GM20431 (cell line): Measurements from ENCODE around the gene TRABD.
"Not testable (repeated sequence)": the region's sequence is repeated elsewhere in the genome, so short reads cannot be mapped to it uniquely, and the experiment has no call there.

Source experiments
- in situ Hi-C: fragments of 300-500 bp; cut with MseI, MboI; formaldehyde crosslinking; loops from one replicate; pipeline ENCODE4 v1.15.0; 2020; ENCODE audit warnings: low sequenced_read_pairs; ENCODE audit not compliant: unreplicated experiment

TRABD gene, protein sequence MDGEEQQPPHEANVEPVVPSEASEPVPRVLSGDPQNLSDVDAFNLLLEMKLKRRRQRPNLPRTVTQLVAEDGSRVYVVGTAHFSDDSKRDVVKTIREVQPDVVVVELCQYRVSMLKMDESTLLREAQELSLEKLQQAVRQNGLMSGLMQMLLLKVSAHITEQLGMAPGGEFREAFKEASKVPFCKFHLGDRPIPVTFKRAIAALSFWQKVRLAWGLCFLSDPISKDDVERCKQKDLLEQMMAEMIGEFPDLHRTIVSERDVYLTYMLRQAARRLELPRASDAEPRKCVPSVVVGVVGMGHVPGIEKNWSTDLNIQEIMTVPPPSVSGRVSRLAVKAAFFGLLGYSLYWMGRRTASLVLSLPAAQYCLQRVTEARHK

GRCh38 chr22:50185375-50186087, at the start of gene TRABD:
Gene TRABD, plus strand, starts transcription at chr22:50185913. Its CDS starts 7,148 bp downstream, at chr22:50193061.
- in situ Hi-C loops = no loop called here

DNA sequence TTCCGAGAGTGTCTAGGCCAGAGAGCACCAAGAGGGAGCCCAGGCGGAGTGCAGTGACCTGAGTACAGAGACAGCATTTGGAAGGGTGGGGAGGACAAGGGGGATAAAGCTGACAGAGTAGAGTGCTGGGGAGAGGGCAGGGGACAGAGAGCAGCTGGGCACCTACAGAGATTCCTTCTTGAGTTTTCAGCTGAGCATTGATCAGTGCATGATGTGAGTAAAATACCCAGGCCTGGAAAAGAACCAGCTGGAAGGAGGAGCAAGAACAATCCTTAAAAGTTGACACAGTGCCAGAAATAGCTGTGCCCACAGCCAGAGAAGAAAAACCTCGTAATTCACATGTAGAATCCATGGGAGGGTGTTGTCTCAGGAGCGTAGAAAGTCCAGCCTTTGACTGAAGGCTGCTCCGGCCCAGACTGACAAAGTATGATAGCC, 49.1 kb upstream of the TRABD start:
- in situ Hi-C loops = no loop called here

DNA sequence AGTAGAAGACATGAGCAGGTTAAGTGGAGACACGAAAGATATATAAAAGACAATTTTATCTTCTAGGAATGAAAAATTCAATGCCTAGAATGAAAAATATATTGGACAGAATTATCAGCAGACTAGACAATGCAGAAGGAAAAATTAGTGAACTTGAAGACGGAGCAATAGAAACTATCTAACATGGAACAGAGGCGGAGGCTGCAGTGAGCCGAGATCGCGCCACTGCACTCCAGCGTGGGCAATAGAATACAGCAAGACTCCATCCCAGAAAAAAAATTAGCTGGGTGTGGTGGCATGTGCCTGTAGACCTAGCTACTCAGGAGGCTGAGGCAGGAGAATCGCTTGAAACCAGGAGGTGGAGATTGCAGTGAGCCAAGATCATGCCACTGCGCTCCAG, 48.4 kb upstream of the TRABD start:
- in situ Hi-C loops = not testable (repeated sequence)

DNA sequence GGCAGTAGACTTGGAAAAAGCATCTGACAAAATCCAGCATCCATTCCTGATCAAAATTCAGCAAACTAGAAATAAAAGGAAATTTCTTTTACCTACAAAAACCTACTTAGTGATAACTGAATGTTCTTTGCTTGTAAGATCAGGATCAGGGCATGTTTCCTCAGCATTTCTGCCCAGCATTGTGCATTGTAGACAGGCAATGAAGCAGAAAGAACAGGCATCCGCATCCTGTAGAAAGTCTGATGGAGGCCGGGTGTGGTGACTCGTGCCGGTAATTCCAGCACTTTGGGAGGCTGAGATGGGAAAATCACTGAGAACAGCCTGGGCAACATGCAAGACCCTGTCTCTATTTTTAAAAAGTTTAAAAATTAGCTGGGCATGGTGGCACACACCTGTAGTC, 47.7 kb upstream of the TRABD start:
- in situ Hi-C loops = no loop called here

- in situ Hi-C loops = no loop called here
These were observed 46.7 kb upstream of the TRABD start for GRCh38 chr22:50138988-50139387.

DNA sequence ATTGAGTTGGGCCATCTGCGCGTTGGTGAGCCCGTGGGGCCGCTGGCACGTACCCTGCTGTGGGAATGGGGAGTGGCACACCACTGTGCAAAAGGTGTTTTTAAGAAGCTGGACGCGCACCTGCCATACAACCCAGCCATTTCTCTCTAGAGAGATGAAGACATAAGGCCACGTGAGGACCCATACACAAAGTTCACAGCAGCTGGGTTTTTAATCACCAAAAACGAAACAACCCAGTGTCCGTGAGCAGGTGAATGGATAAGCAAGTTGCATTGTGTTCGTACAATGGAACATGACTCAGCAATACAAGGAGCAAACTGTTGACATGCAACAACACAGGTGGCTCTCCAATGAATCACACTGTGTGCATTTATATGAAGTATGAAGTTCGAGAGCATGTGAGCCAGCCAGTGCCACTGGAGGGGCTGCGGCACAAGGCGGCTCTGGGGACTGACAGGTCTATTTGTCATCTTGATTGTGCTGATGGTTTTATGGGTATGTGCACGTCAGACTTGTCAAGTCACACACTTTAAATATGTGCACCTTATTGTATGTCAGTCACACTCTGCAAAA, 45.8 kb upstream of the TRABD start:
- in situ Hi-C loops = no loop called here

- in situ Hi-C loops = no loop called here
These were observed 45.1 kb upstream of the TRABD start for GRCh38 chr22:50140615-50141014.

GRCh38 chr22:50141462-50141861, 44.3 kb upstream of the TRABD start:
- in situ Hi-C loops = no loop called here

DNA sequence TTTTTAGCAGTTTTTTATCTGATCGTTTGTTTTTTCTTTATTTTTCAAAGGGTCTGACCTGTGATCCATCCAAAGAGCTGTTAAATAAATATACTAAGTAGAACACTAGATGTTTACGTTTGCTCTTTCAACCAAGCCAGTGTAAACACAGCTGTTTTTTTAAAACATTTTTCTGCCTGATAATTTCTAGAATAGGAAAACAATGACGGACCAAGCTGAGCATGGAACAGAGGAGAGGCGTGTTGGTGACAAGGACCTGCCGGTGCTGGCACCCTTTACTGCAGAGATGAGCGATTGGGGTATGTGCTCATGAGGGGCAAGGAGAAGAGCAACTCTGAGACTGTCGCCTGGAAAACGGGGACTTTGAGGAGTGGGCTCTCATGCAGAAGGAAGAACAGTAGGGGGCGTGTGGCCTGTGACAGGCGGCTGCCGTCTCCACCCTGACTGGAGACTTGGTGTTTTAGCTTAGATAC, 43.8 kb upstream of the TRABD start:
- in situ Hi-C loops = no loop called here

DNA sequence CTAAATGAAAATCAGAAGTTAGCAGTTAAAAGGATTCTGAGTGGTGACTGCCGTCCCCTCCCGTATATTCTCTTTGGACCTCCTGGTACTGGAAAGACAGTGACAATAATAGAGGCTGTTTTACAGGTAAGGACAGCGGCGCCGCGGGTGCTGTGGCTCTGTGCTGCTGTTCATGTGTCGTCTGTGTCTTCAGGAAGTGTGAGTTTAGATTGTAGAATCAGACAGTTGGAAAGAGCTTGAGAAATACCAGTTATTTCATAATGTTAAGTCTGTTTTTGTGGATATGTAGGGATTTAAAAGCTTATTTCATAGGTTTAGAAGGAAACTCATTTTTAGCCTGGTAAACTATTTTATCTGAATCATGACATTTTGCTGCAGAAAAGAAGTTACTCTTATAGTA, 42.6 kb upstream of the TRABD start:
- in situ Hi-C loops = no loop called here

- in situ Hi-C loops = no loop called here
These were observed 41.6 kb upstream of the TRABD start for GRCh38 chr22:50144005-50144614.

GRCh38 chr22:50145721-50146438, 39.8 kb upstream of the TRABD start:
- in situ Hi-C loops = no loop called here

DNA sequence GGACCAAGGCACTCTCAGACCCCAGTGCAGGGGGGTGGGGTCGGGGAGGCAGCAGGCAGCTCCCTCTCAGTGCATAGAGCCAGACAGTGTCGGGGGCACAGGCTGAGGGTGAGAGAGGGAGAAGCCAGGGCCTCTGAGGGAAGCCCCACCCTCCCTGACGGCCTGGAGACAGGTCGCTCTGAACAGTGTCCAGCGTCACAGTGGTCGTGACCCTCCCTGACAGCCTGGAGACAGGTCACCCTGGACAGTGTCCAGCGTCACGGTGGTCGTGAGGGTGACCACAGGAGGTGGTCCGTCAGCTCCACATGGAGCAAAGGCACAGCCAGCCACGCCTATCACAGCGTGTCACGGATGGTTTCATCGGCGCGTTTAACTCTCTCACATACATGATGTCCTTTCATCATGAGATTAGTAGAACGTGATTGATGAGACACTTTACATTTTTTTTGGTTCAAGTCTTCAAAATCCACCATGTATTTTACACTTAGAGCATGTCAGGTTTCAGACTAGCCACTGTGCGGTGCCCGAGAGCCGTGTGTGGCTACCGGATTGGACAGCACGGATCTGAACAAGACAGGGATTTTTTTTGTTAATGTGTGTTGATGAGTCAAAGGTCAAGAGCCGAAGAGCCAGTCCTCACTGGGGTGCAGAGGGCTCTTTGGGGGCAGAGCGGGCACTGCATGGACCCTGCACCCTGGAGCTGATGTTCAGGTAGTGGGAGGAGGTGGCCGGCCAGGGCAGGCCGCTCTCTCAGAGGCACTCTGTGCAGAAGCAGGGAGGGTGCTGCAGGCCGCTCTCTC, 39.1 kb upstream of the TRABD start:
- in situ Hi-C loops = no loop called here

GRCh38 chr22:50147258-50148165, 38.2 kb upstream of the TRABD start:
- in situ Hi-C loops = not testable (repeated sequence)

- in situ Hi-C loops = no loop called here
These were observed 37.6 kb upstream of the TRABD start for GRCh38 chr22:50148166-50148500.

DNA sequence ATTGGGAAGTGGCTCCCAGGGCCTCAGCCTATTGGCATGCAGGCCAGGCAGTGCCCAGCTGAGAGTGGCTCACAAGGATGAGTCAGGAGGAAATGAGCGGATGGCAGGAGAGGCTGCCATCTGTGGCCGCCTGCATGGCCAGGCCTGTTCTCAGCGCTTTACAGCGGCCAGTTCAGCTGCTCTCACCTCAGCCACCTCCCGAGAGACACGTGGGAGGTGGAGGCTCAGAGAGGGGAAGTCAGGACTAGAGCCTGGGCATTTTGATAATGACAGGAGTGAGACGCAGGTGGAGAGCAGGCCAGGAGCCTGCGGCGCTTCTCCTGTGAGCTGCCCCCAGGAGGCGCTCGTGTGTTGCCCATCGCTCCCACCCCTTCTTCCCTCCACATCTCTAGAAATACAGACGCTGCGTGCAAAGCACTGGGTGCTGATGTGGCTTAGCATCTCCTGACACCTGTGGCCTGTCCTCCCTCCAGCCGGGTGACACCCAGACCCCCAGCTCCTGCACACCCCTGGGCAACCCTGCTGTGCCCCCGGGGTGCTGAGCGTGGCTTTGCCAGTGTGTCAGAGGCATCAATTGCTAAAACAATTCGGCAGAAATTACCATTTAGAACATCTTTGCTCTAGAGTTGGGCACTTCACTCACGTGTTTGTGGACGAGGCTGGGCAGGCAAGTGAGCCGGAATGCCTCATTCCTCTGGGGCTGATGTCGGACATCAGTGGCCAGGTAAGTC, 36.6 kb upstream of the TRABD start:
- in situ Hi-C loops = no loop called here

- in situ Hi-C loops = no loop called here
These were observed 35.3 kb upstream of the TRABD start for GRCh38 chr22:50150161-50151129.
